Hepatocyte (in vitro differentiated cells): Measurements from ENCODE around the gene CYP2A13.
"Not testable (repeated sequence)": the region's sequence is repeated elsewhere in the genome, so short reads cannot be mapped to it uniquely, and the experiment has no call there.

Experiments used
- CTCF ChIP-seq: fragments of 200-600 bp; sonication (generic); IDR thresholded peaks from 2 replicates; pipeline ENCODE4 v1.5.1; 2016; ENCODE audit warnings: antibody characterized with exemption, mild to moderate bottlenecking; ENCODE audit not compliant: poor library complexity
- EZH2 ChIP-seq: fragments of 200-600 bp; sonication (generic); IDR thresholded peaks from 2 replicates; pipeline ENCODE4 v1.6.1; 2016; ENCODE audit warnings: antibody characterized with exemption, mild to moderate bottlenecking, borderline replicate concordance

GRCh38 chr19:41045095-41045494 is 43.2 kb upstream of the CYP2A13 start:
- not testable (repeated sequence) for TF ChIP-seq CTCF, EZH2
